K562 (cell line): ENCODE results near the gene LRRC41. TPM values are rescaled to one million over a fixed set of nuclear protein-coding genes. Genes with fewer than 3 reads are reported as not detected.

Experiments used
- BRCA1 ChIP-seq, 2 experiments: fragments of 450-650 bp in 1 of 2; sonication (generic) in 1 of 2; formaldehyde crosslinking in 1 of 2; IDR thresholded peaks; 2 replicates each; pipeline versions ENCODE4 v1.5.0 to v1.6.1; 2017 to 2020; ENCODE audit warnings: mild to moderate bottlenecking in 1 of 2, missing genetic modification reagents in 1 of 2
- BRF1 ChIP-seq: IDR thresholded peaks from 3 replicates; pipeline ENCODE4 v1.6.1; 2011; ENCODE audit warnings: borderline replicate concordance, mild to moderate bottlenecking; ENCODE audit not compliant: insufficient read length; ENCODE audit errors: extremely low read depth
- CAMTA2 ChIP-seq: fragments of 250-450 bp; sonication (Bioruptor Pico); conservative IDR thresholded peaks from 2 replicates; pipeline ENCODE4 v1.5.1; 2022
- CBX5 ChIP-seq: IDR thresholded peaks from 2 replicates; pipeline ENCODE4 v1.6.1; 2014; ENCODE audit warnings: low read depth, borderline replicate concordance
- CHD4 ChIP-seq: fragments of 200-600 bp; sonication (generic); IDR thresholded peaks from 3 replicates; pipeline ENCODE4 v1.6.1; 2012; ENCODE audit warnings: low read depth, mild to moderate bottlenecking, mixed read lengths, low read length, inconsistent platforms; ENCODE audit not compliant: insufficient read depth, insufficient replicate concordance, poor library complexity, severe bottlenecking
- ETV5 ChIP-seq: sonication (generic); formaldehyde crosslinking; IDR thresholded peaks from 2 replicates; pipeline ENCODE4 v1.4.0; 2020; ENCODE audit warnings: low read depth, mild to moderate bottlenecking, missing genetic modification reagents
- HES1 ChIP-seq: fragments of 450-650 bp; IDR thresholded peaks from 2 replicates; pipeline ENCODE4 v1.6.1; 2016; ENCODE audit warnings: low read depth, mild to moderate bottlenecking, moderate library complexity
- MCM2 ChIP-seq: fragments of 450-650 bp; IDR thresholded peaks from 2 replicates; pipeline ENCODE4 v1.6.1; 2017; ENCODE audit warnings: low read depth, mild to moderate bottlenecking
- NFIX ChIP-seq: fragments of 250-450 bp; sonication (Bioruptor Pico); IDR thresholded peaks from 2 replicates; pipeline ENCODE4 v1.4.0; 2020; ENCODE audit warnings: low read depth, mild to moderate bottlenecking, moderate library complexity
- SIX5 ChIP-seq, 2 experiments: IDR thresholded peaks; 2 replicates each; pipeline ENCODE4 v1.6.1; 2011; ENCODE audit warnings: low read length in 2 of 2, borderline replicate concordance in 1 of 2, low read depth in 1 of 2, mild to moderate bottlenecking in 1 of 2, moderate library complexity in 1 of 2; ENCODE audit not compliant: insufficient read depth in 1 of 2
- TAF1 ChIP-seq: IDR thresholded peaks from 2 replicates; pipeline ENCODE4 v1.6.1; 2011; ENCODE audit warnings: mild to moderate bottlenecking, low read length, moderate library complexity; ENCODE audit not compliant: insufficient read depth, control insufficient read depth, severe bottlenecking; ENCODE audit errors: extremely low read depth
- U2AF1 ChIP-seq: fragments of 200-400 bp; formaldehyde crosslinking; optimal IDR thresholded peaks from 2 replicates; pipeline ENCODE3; 2017; ENCODE audit warnings: mild to moderate bottlenecking, low read depth, low read length, moderate library complexity
- ZNF124 ChIP-seq: sonication (generic); formaldehyde crosslinking; IDR thresholded peaks from 2 replicates; pipeline ENCODE4 v1.8.1; 2022; ENCODE audit warnings: missing genetic modification reagents
- ZNF239 ChIP-seq: fragments of 250-450 bp; sonication (Bioruptor Pico); IDR thresholded peaks from 2 replicates; pipeline ENCODE4 v1.4.0; 2020; ENCODE audit warnings: mild to moderate bottlenecking
- ZNF408 ChIP-seq: fragments of 250-450 bp; sonication (Bioruptor Pico); IDR thresholded peaks from 2 replicates; pipeline ENCODE4 v1.4.0; 2020; ENCODE audit warnings: low read depth, mild to moderate bottlenecking, moderate library complexity
- ZNF561 ChIP-seq: fragments of 450-650 bp; formaldehyde crosslinking; conservative IDR thresholded peaks from 2 replicates; pipeline ENCODE4 v1.4.0; 2020; ENCODE audit warnings: mild to moderate bottlenecking, moderate library complexity
- ZNF655 ChIP-seq: fragments of 250-450 bp; sonication (Bioruptor Pico); IDR thresholded peaks from 2 replicates; pipeline ENCODE4 v1.5.0; 2021
- polyA plus RNA-seq, 8 experiments: library from polyadenylated mRNA; depleted of rRNA in 4 of 8; stranded (reverse) in 5 of 8; unstranded in 3 of 8; fragments of >200 nt; fragmentation: Nextera tagmentation in 2 of 8; fragmentation: Illumina TruSeq in 1 of 8; extraction: Ambion mirVana in 2 of 8; extraction: Trizol in 1 of 8; gene quantifications; 2 replicates each; pipeline versions ENCODE4 v1.2.1 to v1.2.3, GENCODE V29; 2011 to 2014; ENCODE audit warnings: inconsistent platforms in 1 of 8, missing spikeins in 1 of 8
- total RNA-seq, 7 experiments: library from RNA; depleted of rRNA in 6 of 7; stranded (reverse); fragments of >200 nt in 6 of 7; fragmentation: Illumina TruSeq in 2 of 7; extraction: Trizol in 2 of 7; gene quantifications; 2 replicates each; pipeline versions ENCODE4 v1.2.1 to v1.2.3, GENCODE V29; 2011 to 2021; ENCODE audit warnings: low replicate concordance in 1 of 7
- TF ChIP-seq, protein P1 (sequence below), 2 experiments: IDR thresholded peaks; 2 replicates each; pipeline ENCODE4 v1.6.1; 2012; ENCODE audit warnings: improper control_type of control experiment in 2 of 2, low read depth in 2 of 2, low read length in 2 of 2, borderline replicate concordance in 1 of 2
- TF ChIP-seq, protein P2 (sequence below): sonication (generic); formaldehyde crosslinking; IDR thresholded peaks from 2 replicates; pipeline ENCODE4 v1.8.0; 2022; ENCODE audit warnings: mild to moderate bottlenecking, missing genetic modification reagents, borderline replicate concordance

LRRC41 gene
- total and polyA plus RNA-seq, 9 of the 15 experiments (the other 6 are each of a cell fraction or from before 2014, with no cell fraction given) = 10.5 to 64.7 (median 44.2) TPM

- TF ChIP-seq, protein P1, sequence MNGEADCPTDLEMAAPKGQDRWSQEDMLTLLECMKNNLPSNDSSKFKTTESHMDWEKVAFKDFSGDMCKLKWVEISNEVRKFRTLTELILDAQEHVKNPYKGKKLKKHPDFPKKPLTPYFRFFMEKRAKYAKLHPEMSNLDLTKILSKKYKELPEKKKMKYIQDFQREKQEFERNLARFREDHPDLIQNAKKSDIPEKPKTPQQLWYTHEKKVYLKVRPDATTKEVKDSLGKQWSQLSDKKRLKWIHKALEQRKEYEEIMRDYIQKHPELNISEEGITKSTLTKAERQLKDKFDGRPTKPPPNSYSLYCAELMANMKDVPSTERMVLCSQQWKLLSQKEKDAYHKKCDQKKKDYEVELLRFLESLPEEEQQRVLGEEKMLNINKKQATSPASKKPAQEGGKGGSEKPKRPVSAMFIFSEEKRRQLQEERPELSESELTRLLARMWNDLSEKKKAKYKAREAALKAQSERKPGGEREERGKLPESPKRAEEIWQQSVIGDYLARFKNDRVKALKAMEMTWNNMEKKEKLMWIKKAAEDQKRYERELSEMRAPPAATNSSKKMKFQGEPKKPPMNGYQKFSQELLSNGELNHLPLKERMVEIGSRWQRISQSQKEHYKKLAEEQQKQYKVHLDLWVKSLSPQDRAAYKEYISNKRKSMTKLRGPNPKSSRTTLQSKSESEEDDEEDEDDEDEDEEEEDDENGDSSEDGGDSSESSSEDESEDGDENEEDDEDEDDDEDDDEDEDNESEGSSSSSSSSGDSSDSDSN (IDR thresholded peaks at IDR 0.05; ENCODE audit: borderline replicate concordance in 1 of 2, low read depth in 2 of 2, low read length in 2 of 2) = peak; percentile 74 to 93; a peak in 2 of 4 replicates
- TF ChIP-seq ZNF655 = no peak
- TF ChIP-seq ZNF408 (CRISPR knock-in tag) = no peak
- TF ChIP-seq ZNF561 (CRISPR knock-in tag) = no peak
- peak; percentile 97 for TF ChIP-seq ETV5 (CRISPR knock-in tag)
- TF ChIP-seq HES1 = 0 out of 2 replicates have a peak, but pooled peaks have one; percentile 42
- no peak; the same call in 1 of the 2 replicates for TF ChIP-seq CBX5
- TF ChIP-seq MCM2 = no peak
- no peak for TF ChIP-seq CHD4
- 0 out of 2 replicates have a peak, but pooled peaks have one; percentile 15 for TF ChIP-seq NFIX (CRISPR knock-in tag)
- TF ChIP-seq CAMTA2 (CRISPR knock-in tag) = peak; percentile 77; the same call in 1 of the 2 replicates
- no peak for TF ChIP-seq BRCA1 (IDR thresholded peaks at IDR 0.05)
- TF ChIP-seq BRCA1 (CRISPR knock-in tag; IDR thresholded peaks at IDR 0.05) = no peak
- TF ChIP-seq BRF1 = no peak
- TF ChIP-seq, protein P2, sequence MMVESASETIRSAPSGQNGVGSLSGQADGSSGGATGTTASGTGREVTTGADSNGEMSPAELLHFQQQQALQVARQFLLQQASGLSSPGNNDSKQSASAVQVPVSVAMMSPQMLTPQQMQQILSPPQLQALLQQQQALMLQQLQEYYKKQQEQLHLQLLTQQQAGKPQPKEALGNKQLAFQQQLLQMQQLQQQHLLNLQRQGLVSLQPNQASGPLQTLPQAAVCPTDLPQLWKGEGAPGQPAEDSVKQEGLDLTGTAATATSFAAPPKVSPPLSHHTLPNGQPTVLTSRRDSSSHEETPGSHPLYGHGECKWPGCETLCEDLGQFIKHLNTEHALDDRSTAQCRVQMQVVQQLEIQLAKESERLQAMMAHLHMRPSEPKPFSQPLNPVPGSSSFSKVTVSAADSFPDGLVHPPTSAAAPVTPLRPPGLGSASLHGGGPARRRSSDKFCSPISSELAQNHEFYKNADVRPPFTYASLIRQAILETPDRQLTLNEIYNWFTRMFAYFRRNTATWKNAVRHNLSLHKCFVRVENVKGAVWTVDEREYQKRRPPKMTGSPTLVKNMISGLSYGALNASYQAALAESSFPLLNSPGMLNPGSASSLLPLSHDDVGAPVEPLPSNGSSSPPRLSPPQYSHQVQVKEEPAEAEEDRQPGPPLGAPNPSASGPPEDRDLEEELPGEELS (CRISPR knock-in tag) = peak; percentile 65
- no peak for TF ChIP-seq ZNF124 (CRISPR knock-in tag)
- peak; percentile 44 to 46; a peak in 2 of 4 replicates for TF ChIP-seq SIX5 (IDR thresholded peaks at IDR 0.05; ENCODE audit: borderline replicate concordance in 1 of 2, insufficient read depth in 1 of 2, low read depth in 1 of 2, low read length in 2 of 2)
- TF ChIP-seq ZNF239 (CRISPR knock-in tag) = no peak
- TF ChIP-seq U2AF1 = no peak
- TF ChIP-seq TAF1 = peak; percentile 99
Observed at GRCh38 chr1:46340404-46341221, 37.2 kb upstream of the LRRC41 start, which contains the start of gene NSUN4 (continued).
